Kidney capillary endothelial cell (primary cell): Measurements from ENCODE around the gene DNAI1.
"Not testable (repeated sequence)": the region's sequence is repeated elsewhere in the genome, so short reads cannot be mapped to it uniquely, and the experiment has no call there.

Source experiments
- DNase-seq: peaks from one replicate; pipeline ENCODE4 v3.0.0-alpha.2; 2018; ENCODE audit warnings: low spot score

DNAI1 gene

GRCh38 chr9:34458013-34458958, at the start of gene DNAI1, which contains the start of gene FAM219A:
Gene DNAI1, plus strand, starts transcription at chr9:34458805. Its CDS starts 201 bp downstream, at chr9:34459006.
Gene FAM219A, minus strand, starts transcription at chr9:34458570. Its CDS starts 307 bp downstream, at chr9:34458263.
- DNase-seq = peak; percentile 97

- DNase-seq = no peak
Observed at GRCh38 chr9:34409154-34409553, 49.5 kb upstream of the DNAI1 start.

- no peak for DNase-seq
Observed at GRCh38 chr9:34412336-34412735, 46.3 kb upstream of the DNAI1 start.

GRCh38 chr9:34413231-34413852, 45.3 kb upstream of the DNAI1 start:
- DNase-seq = peak; percentile 43

- no peak for DNase-seq
Observed at GRCh38 chr9:34417734-34418133, 40.9 kb upstream of the DNAI1 start.

DNA sequence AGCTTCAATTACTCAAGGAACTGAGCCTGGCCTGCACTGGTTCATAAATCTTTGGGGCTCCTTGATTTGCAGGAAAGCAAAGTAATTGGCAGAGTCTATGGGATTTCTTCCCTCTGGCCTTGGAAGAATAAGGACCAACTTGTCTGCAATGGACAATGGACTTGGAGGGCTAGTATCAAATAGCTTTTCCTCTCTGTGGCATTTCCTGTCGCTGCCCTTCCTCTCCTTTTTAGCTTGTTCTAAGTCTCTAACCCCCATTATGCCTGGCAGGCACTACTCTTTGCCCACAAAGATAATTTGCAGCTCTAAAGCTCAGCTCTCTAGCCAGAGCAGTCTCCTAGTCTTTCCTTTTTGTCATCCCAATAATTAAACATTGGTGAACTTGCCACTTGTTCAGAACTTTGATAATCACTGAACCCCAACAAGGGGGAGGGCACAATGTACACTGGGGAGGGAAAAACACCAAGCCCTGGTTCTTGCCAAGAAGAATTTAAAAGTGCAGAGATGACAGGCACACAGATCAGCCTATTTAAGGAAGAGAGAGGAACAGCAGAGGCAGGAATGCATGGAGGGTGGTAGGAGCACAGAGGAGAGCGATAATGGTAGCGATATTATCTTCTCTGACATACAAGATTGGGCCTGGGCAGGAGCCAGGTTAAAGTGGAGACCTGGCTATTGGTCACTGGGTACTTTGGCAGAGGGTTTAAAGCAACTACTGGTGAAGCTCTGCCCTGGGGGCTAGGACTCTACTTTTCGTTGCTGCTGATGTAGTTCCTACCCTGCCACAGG, 38.7 kb upstream of the DNAI1 start:
- no peak for DNase-seq

GRCh38 chr9:34426347-34427074, 32.1 kb upstream of the DNAI1 start:
- no peak for DNase-seq

DNA sequence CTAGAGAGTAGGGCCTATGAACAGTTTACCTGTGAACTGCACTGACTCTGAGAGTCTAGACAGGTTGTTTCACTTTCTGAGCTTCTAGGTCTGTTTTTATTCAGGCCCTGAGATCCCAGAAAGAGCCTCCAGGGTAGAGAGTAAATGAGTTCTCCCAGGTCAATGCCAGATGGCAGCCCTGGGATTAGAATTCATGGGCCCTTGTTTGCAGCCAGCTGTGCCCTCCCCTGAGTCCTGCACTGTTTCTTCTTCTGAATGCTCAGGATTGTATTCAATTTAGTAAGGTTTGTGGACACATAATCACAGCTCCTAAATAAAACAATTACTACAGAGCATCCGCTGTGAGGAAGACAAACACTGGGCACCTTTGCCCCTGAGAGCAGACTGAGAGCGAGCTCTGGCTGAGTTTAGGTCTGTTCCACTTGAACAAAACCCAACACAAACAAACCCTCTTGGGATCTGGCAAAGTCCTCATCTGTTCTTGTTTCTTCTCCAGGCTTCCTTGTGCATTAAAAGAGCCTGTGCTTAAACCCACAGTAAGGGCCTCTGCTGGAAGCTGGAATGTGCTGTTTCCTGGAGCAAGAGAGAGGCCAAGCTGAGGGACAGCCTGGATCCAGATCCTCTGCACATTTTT, 30.2 kb upstream of the DNAI1 start:
- no peak for DNase-seq

DNA sequence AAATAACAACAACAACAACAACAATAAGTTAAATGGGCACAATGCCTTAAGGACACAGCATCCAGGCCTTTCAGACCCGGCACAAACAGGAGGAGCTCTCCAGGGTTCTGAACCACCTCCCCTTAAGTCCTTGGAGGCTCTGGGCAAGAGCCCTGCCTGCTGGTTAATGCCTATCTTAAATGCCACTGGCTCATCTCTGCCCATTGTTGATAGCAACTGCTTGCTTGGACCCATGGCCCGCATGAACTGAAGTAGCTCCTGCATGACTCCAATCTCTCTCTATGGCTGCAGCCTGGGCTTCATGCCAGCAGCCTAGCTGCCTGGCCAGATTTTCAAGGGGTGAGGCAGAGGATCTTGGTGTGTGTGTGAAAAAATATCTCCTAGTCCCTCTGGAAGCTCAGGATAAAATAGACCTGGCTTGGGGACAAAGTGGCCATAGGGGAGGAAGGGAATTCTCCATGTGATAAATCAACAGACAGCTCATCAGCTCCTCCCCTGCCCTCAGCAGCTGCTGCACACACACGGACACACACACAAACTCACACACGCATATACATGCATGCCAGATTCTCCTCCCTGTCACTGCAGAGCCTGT, 27.7 kb upstream of the DNAI1 start:
- peak; percentile 41 for DNase-seq

GRCh38 chr9:34431667-34432066, 26.9 kb upstream of the DNAI1 start:
- no peak for DNase-seq

- peak; percentile 74 for DNase-seq
Observed at GRCh38 chr9:34437006-34437925, 21.3 kb upstream of the DNAI1 start.

GRCh38 chr9:34437926-34438307, 20.7 kb upstream of the DNAI1 start:
- not testable (repeated sequence) for DNase-seq

GRCh38 chr9:34438465-34438864, 20.1 kb upstream of the DNAI1 start:
- DNase-seq = not testable (repeated sequence)

DNA sequence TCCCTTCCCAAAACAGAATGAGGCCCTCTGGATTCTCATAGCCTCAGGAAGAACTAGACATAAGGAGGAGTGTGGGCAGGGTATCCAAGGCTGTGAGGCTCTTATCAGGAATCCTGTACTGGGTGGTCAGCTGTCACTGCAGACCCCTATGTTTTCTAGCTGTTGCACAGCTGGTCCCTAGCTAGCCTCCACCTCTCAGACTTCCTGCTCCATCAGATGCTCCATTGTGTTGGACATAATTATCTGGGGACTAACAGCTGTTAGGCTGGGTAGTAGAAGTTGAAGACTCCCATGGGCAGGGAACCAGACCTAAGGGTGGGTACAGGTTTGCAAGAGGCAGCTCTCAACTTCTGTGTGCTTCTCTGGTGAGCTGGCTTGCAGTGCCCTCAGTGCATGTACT, 18.6 kb upstream of the DNAI1 start:
- no peak for DNase-seq

DNA sequence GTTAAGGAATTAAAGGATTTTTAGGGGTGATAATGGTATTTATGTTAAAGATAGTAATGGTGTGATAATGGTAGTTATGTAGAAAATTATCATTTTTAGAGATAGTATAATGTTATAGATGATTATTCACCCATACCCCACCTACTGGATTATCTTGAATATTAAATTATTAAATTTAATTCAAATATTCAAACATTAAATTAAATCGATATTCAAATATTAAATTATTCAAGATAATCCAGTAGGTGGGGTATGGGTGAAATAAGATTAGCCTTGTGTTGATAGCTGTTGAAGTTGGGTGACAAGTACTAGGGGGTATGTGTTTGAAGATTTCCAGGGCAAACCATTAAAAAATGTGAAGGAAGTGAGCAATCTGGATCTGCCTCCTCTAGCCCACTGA, 15.8 kb upstream of the DNAI1 start:
- DNase-seq = no peak

- DNase-seq = no peak
Observed at GRCh38 chr9:34443533-34443932, 15.1 kb upstream of the DNAI1 start.

- no peak for DNase-seq
Observed at GRCh38 chr9:34443976-34444375, 14.6 kb upstream of the DNAI1 start.

DNA sequence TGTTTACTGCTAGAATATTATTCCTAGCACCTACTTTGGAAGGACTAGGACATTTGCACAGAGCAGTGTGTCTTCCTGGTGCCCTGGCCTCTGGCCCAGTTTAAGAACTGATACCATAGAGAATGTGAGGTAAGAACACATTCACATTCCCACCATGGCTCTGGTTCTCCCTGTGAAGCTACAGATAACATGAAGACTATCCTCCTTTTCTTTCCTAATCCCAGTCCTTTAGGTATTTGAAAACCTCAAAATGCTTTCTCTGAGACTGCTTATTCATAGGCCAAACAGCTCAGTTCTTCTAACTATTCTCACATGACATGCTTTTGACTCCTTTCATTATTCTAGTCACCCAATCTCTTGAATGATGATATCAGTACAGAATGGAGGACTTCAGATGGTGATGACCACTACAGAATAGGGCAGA, 12.1 kb upstream of the DNAI1 start:
- DNase-seq = no peak

- no peak for DNase-seq
Observed at GRCh38 chr9:34446951-34447350, 11.7 kb upstream of the DNAI1 start.

DNA sequence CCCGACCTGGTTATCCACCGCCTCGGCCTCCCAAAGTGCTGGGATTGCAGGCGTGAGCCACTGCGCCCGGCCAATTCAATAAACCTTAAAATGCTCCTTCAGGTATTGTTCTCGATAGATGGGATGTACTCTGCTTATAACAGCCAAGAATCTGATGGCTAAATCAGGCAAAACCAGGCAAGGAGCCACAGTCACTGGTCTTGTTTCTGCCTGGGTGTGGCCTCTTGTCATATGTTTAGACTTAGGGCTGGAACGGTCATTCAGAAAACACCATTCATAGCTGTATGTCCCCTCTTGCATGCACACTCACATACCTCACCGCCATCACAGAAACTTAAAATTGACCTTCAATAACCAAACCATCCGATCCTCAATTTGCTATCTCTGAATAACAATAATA, 8.0 kb upstream of the DNAI1 start:
- DNase-seq = no peak
